CD4-positive, alpha-beta T cell treated with Interleukin-1 beta for 1 hour (primary cell): ENCODE measurements around the gene ITGB2.

Experiments
- DNase-seq, 2 donors: peaks; one replicate each; pipeline ENCODE4 v3.0.0-alpha.2; 2020 to 2022

ITGB2 gene

GRCh38 chr21:44955141-44955797 is 34.6 kb upstream of the ITGB2 start:
- DNase-seq, result no peak

GRCh38 chr21:44954281-44954771 is 33.6 kb upstream of the ITGB2 start:
- no peak for DNase-seq

GRCh38 chr21:44953628-44954021 is 32.9 kb upstream of the ITGB2 start:
- no peak for DNase-seq

GRCh38 chr21:44952929-44953627 is 32.4 kb upstream of the ITGB2 start:
- no peak for DNase-seq

- DNase-seq, result no peak
These were observed 31.6 kb upstream of the ITGB2 start for GRCh38 chr21:44952116-44952928.

- DNase-seq, result no peak
These were observed 30.7 kb upstream of the ITGB2 start for GRCh38 chr21:44951186-44951915.

- DNase-seq, result no peak
These were observed 29.7 kb upstream of the ITGB2 start for GRCh38 chr21:44950351-44950750.

GRCh38 chr21:44949779-44950198 is 29.1 kb upstream of the ITGB2 start:
- DNase-seq, result peak; percentile 78 to 83

GRCh38 chr21:44949161-44949778 is 28.6 kb upstream of the ITGB2 start:
- DNase-seq, result no peak

- DNase-seq, result no peak
These were observed 27.9 kb upstream of the ITGB2 start for GRCh38 chr21:44948426-44949120.

GRCh38 chr21:44947930-44948331 is 27.2 kb upstream of the ITGB2 start:
- no peak for DNase-seq

GRCh38 chr21:44947111-44947929 is 26.6 kb upstream of the ITGB2 start:
- DNase-seq, result no peak

- DNase-seq, result no peak
These were observed 25.7 kb upstream of the ITGB2 start for GRCh38 chr21:44946254-44947041.

- no peak for DNase-seq
These were observed 23.9 kb upstream of the ITGB2 start for GRCh38 chr21:44944596-44944995.

- DNase-seq, result no peak
These were observed 23.2 kb upstream of the ITGB2 start for GRCh38 chr21:44943686-44944550.

GRCh38 chr21:44943005-44943685 is 22.4 kb upstream of the ITGB2 start:
- DNase-seq, result no peak

- no peak for DNase-seq
These were observed 21.9 kb upstream of the ITGB2 start for GRCh38 chr21:44942566-44942965.

GRCh38 chr21:44941567-44941966 is 20.9 kb upstream of the ITGB2 start:
- DNase-seq, result no peak
